Spleen (tissue), 7 donors: ENCODE results near the gene LRFN5.

Experiments used
- POLR2A ChIP-seq, 3 donors: fragments of 450-650 bp; IDR thresholded peaks; one replicate each; pipeline ENCODE4 v1.5.1; 2017; ENCODE audit warnings: antibody characterized with exemption in 3 of 3, mild to moderate bottlenecking in 1 of 3
- POLR2AphosphoS5 ChIP-seq, 3 donors: sonication (generic); formaldehyde crosslinking; IDR thresholded peaks; one replicate each; pipeline ENCODE4 v1.5.1; 2017; ENCODE audit warnings: antibody characterized with exemption in 3 of 3
- TF ChIP-seq, protein P1 (sequence below), 11 experiments: fragments of 200-600 bp in 7 of 11; fragments of 450-650 bp in 4 of 11; sonication (generic) in 4 of 11; IDR thresholded peaks in 8 of 11; conservative IDR thresholded peaks in 3 of 11; 1 replicate in 7 of 11; 2 replicates in 4 of 11; pipeline versions ENCODE4 v1.4.0 to v1.8.0; 2016 to 2021; ENCODE audit warnings: antibody characterized with exemption in 11 of 11, inconsistent platforms in 4 of 11, mild to moderate bottlenecking in 1 of 11
- donor health status: DM: no; HTN: no; CAD: no; lungs with moderate emphysema.
- donor health status: DM: no; HTN: no; CAD: no.
- donor health status: DM: no; HTN: no; CAD: no.

DNA sequence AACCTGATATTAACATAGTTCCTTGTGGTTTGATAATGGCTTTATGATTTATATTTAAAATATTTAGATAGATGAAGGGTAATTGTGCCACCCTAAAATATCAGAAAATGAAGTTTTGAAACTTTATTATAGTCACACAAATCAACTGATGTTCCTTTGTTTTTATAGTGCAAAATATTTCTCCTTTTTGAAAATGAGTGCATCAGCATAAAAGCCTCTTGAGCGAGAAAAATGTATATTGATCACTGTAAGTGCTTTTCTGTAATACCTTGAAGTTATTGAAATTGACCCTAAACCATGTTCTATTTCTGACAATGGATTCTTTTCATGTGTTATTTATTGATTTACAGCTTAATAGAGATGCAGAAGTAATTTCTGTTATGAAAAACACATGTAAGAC is 35.0 kb downstream of the LRFN5 start:
- TF ChIP-seq, protein P1, sequence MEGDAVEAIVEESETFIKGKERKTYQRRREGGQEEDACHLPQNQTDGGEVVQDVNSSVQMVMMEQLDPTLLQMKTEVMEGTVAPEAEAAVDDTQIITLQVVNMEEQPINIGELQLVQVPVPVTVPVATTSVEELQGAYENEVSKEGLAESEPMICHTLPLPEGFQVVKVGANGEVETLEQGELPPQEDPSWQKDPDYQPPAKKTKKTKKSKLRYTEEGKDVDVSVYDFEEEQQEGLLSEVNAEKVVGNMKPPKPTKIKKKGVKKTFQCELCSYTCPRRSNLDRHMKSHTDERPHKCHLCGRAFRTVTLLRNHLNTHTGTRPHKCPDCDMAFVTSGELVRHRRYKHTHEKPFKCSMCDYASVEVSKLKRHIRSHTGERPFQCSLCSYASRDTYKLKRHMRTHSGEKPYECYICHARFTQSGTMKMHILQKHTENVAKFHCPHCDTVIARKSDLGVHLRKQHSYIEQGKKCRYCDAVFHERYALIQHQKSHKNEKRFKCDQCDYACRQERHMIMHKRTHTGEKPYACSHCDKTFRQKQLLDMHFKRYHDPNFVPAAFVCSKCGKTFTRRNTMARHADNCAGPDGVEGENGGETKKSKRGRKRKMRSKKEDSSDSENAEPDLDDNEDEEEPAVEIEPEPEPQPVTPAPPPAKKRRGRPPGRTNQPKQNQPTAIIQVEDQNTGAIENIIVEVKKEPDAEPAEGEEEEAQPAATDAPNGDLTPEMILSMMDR (IDR thresholded peaks at IDR 0.05 in 8 of 11, conservative IDR thresholded peaks at IDR 0.05 in 3 of 11): no peak
- TF ChIP-seq POLR2A (IDR thresholded peaks at IDR 0.05) (no peak), POLR2AphosphoS5 (IDR thresholded peaks at IDR 0.05) (no peak)
